ENCODE measurements around the gene SLC25A21. TPM values are rescaled to one million over a fixed set of nuclear protein-coding genes. Genes with fewer than 3 reads are reported as not detected.
A peak's percentile ranks its signal among the peaks of the same experiment; 100 is the strongest.

Gene SLC25A21
- total and polyA plus RNA-seq, 8 donors = 0.40 to 5.4 (median 1.3) TPM; not detected in 2

DNA sequence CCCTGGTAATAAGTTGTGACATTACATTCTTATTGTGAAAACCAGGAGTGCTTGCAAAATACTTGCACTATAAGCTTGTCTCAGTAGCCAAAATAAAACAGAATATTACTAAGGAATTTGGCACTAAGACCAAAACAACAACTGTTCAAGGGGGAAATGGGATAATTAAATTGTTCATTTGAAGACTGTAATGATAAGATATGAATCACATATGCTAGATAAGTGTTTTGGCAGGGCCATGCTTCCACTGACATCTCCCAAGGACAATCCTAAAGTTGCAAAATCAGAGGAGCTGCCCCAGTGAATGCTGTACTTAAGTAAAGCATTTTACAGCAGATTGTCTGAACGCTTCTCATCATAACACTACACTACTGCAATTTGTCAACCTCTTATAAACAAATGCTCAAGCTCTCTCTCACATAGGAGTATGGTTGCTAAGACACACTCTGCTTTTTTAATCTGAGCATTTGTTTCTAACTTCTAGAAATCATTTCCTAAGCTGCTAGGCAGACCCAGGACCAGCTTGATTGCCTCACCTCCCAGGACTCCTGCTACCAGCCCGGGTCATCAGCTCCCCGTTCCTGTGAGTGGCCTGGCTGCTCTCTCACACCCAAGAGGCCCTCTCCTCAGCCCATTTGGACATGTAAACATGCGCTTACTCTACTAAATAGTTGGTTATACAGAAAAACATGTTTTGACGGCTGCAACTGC, 319.3 kb downstream of the SLC25A21 start:
- H3K9me3 ChIP-seq = no peaks in the 10 kb centered on the region
- no peak for TF ChIP-seq POLR2A (IDR thresholded peaks at IDR 0.05)
- TF ChIP-seq POLR2AphosphoS5 (IDR thresholded peaks at IDR 0.05) = no peak
- no peak for TF ChIP-seq EP300 (IDR thresholded peaks at IDR 0.05)
- H3K27ac ChIP-seq = peak overlapping the region in 1 of 5 donors; percentile 7
- no peaks in the 10 kb centered on the region for H3K36me3 ChIP-seq
- H3K4me1 ChIP-seq = peaks cover 0 to 11% (median 5%) of the 10 kb centered on the region in 4 donors
- H3K4me3 ChIP-seq = no peak overlapping the region
- 37 to 48% (median 40%) methylated on average over 5 of the region's 5 CpGs for WGBS, 5 donors
- peak in 1 of 2 donors; percentile 60 for DNase-seq
- intact Hi-C loops (cut with DNase I; ENCODE audit: low total_unique reads) = no loop called here
- H3K27me3 ChIP-seq = no peaks in the 10 kb centered on the region

DNA sequence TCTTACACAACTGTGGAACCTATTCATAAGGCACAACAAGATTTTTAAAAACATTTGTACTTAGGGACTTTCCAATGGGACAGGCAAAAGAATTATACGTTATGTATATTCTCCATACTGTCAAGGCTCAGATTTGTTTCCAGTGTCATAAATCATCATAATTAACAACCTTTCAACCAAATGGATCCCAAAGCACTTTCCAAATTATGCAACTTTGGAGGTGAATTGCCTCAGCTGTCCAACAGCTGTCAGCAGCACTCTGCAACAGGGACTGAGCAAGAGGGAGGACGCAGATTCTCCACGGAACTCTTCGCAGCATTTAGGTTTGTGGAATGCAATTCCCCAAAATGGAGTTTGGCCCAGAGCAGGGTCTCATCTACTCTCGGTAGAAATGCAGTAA, 324.2 kb downstream of the SLC25A21 start:
- Histone ChIP-seq H3K9me3 (no peaks in the 10 kb centered on the region), H3K36me3 (no peaks in the 10 kb centered on the region), H3K4me3 (no peak overlapping the region), H3K27me3 (no peaks in the 10 kb centered on the region), H3K27ac (no peak overlapping the region), H3K4me1 (peaks cover 0 to 1% (median 0%) of the 10 kb centered on the region in 4 donors)
- DNase-seq = no peak
- intact Hi-C loops (cut with DNase I; ENCODE audit: low total_unique reads) = no loop called here
- TF ChIP-seq EP300 (IDR thresholded peaks at IDR 0.05) (no peak), POLR2A (IDR thresholded peaks at IDR 0.05) (no peak), POLR2AphosphoS5 (IDR thresholded peaks at IDR 0.05) (no peak)
- TF ChIP-seq, protein P1, sequence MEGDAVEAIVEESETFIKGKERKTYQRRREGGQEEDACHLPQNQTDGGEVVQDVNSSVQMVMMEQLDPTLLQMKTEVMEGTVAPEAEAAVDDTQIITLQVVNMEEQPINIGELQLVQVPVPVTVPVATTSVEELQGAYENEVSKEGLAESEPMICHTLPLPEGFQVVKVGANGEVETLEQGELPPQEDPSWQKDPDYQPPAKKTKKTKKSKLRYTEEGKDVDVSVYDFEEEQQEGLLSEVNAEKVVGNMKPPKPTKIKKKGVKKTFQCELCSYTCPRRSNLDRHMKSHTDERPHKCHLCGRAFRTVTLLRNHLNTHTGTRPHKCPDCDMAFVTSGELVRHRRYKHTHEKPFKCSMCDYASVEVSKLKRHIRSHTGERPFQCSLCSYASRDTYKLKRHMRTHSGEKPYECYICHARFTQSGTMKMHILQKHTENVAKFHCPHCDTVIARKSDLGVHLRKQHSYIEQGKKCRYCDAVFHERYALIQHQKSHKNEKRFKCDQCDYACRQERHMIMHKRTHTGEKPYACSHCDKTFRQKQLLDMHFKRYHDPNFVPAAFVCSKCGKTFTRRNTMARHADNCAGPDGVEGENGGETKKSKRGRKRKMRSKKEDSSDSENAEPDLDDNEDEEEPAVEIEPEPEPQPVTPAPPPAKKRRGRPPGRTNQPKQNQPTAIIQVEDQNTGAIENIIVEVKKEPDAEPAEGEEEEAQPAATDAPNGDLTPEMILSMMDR (IDR thresholded peaks at IDR 0.05) = no peak
- WGBS, 5 donors = 78 to 88% (median 82%) methylated on average over 5 of the region's 5 CpGs

DNA sequence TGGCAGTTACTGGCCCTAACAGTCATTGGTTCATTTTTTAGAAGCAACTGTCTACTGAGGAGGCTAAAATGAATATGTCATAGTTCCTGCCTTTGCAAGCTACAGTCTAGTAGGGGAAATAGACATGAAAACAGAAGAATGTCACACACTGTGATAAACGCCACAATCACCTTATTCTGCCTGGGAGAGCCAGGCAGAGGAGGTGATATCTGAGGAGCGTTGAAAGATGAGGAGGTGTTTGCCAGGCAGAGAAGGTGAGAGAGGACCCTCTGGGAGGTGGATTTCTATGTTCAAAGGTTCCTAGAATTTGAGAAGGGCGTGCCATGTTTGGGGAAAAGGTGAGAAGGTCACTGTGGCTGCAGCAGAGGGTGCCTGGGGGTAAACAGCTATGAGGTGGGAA, 325.0 kb downstream of the SLC25A21 start:
- H3K4me1 ChIP-seq = no peaks in the 10 kb centered on the region
- TF ChIP-seq, protein P1 (IDR thresholded peaks at IDR 0.05) = no peak
- TF ChIP-seq POLR2AphosphoS5 (IDR thresholded peaks at IDR 0.05) (no peak), POLR2A (IDR thresholded peaks at IDR 0.05) (no peak), EP300 (IDR thresholded peaks at IDR 0.05) (no peak)
- H3K9me3 ChIP-seq = no peaks in the 10 kb centered on the region
- DNase-seq = no peak
- WGBS, 5 donors = 50 to 73% (median 68%) methylated on average over 3 of the region's 3 CpGs
- no peak overlapping the region for H3K27ac ChIP-seq
- no peaks in the 10 kb centered on the region for H3K36me3 ChIP-seq
- intact Hi-C loops (cut with DNase I; ENCODE audit: low total_unique reads) = no loop called here
- no peak overlapping the region for H3K4me3 ChIP-seq
- no peaks in the 10 kb centered on the region for H3K27me3 ChIP-seq

DNA sequence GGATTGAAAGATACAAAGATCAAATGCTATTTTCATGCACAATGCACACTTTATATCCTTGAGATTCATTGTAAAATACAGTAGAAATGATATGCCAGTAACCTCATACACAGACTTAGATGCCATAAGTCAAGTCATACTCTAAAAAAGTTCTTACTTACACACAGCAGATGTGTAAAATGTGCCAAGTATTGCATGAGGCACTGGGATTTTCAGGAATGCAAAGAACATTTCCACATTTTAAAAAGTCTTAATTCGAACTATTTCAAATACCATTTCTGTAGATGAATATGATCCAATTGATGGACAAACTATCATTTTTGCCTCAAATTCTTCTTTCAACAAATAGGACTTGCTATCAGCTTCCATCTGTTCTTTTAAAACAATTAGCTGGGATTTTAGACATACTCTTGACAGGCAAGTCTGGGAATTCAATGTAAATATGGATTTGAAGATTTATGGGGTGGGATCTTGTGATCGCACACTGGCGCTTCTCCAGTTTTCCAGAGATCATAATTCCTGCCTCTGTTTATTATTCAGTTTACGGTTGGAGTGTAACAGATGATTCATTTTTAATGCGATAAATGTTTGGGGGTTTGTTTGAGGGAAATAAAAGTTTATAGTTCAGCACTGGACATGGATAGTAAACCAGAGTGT, 326.9 kb downstream of the SLC25A21 start:
- TF ChIP-seq, protein P1 (IDR thresholded peaks at IDR 0.05) = no peak
- TF ChIP-seq EP300 (IDR thresholded peaks at IDR 0.05) (no peak), POLR2A (IDR thresholded peaks at IDR 0.05) (no peak), POLR2AphosphoS5 (IDR thresholded peaks at IDR 0.05) (no peak)
- WGBS, 5 donors = 69 to 85% (median 77%) methylated on average over 5 of the region's 5 CpGs
- Histone ChIP-seq H3K9me3 (no peaks in the 10 kb centered on the region), H3K27ac (no peak overlapping the region), H3K4me1 (no peaks in the 10 kb centered on the region), H3K27me3 (no peaks in the 10 kb centered on the region), H3K36me3 (no peaks in the 10 kb centered on the region), H3K4me3 (no peak overlapping the region)
- intact Hi-C loops (cut with DNase I; ENCODE audit: low total_unique reads) = no loop called here
- DNase-seq = no peak

Data from stomach (tissue), 9 donors.